HL-60 (cell line): ENCODE measurements around the gene PDE6B.

Source experiments
- DNase-seq, 2 experiments: peaks; one replicate each; pipeline ENCODE4 v3.0.0-alpha.2; 2010 to 2020; ENCODE audit warnings: low read depth in 1 of 2, low spot score in 1 of 2
- H3K27ac ChIP-seq: fragments of 250-450 bp; sonication (Bioruptor Pico); replicated peaks from 2 replicates; pipeline ENCODE4 v1.5.1; 2020; ENCODE audit warnings: mild to moderate bottlenecking, moderate library complexity
- H3K27me3 ChIP-seq: fragments of 250-450 bp; sonication (Bioruptor Pico); 2 replicates; pipeline ENCODE4 v1.5.1; 2021; ENCODE audit warnings: mild to moderate bottlenecking, moderate library complexity; ENCODE audit not compliant: insufficient read depth, poor library complexity, severe bottlenecking
- H3K4me3 ChIP-seq: replicated peaks from 2 replicates; pipeline ENCODE4 v1.5.1; 2011; ENCODE audit warnings: mild to moderate bottlenecking, control low read depth, low read length; ENCODE audit not compliant: insufficient read depth
- CTCF ChIP-seq: IDR thresholded peaks from one replicate; pipeline ENCODE4 v1.5.1; 2011; ENCODE audit warnings: low read length, control low read depth, inconsistent platforms; ENCODE audit not compliant: insufficient read depth
- GABPA ChIP-seq: IDR thresholded peaks from 2 replicates; pipeline ENCODE4 v1.6.1; 2012; ENCODE audit warnings: low read depth
- POLR2AphosphoS5 ChIP-seq: IDR thresholded peaks from 2 replicates; pipeline ENCODE4 v1.6.1; 2012; ENCODE audit warnings: low read depth
- REST ChIP-seq: IDR thresholded peaks from 2 replicates; pipeline ENCODE4 v1.6.1; 2012; ENCODE audit warnings: low read depth; ENCODE audit not compliant: insufficient replicate concordance
- SPI1 ChIP-seq: IDR thresholded peaks from 2 replicates; pipeline ENCODE4 v1.6.1; 2012; ENCODE audit warnings: low read depth, mild to moderate bottlenecking, borderline replicate concordance

The PDE6B gene

GRCh38 chr4:658681-659667 is 33.6 kb downstream of the PDE6B start:
- H3K27ac ChIP-seq, result no peak overlapping the region
- DNase-seq, result no peak
- TF ChIP-seq REST (no peak), SPI1 (no peak), CTCF (no peak), GABPA (no peak), POLR2AphosphoS5 (no peak)
- peaks cover 6% of the 10 kb centered on the region for H3K27me3 ChIP-seq
- H3K4me3 ChIP-seq, result no peak overlapping the region

- DNase-seq, result no peak
- Histone ChIP-seq H3K27me3 (peaks cover 10% of the 10 kb centered on the region), H3K27ac (no peak overlapping the region), H3K4me3 (no peak overlapping the region)
- TF ChIP-seq GABPA, result no peak
- TF ChIP-seq POLR2AphosphoS5, result no peak
- TF ChIP-seq SPI1, result no peak
- no peak for TF ChIP-seq CTCF
- no peak for TF ChIP-seq REST
These were observed 34.5 kb downstream of the PDE6B start for GRCh38 chr4:659851-660250.

- no peak for DNase-seq
- TF ChIP-seq GABPA (no peak), REST (no peak), CTCF (no peak), SPI1 (no peak), POLR2AphosphoS5 (no peak)
- Histone ChIP-seq H3K27ac (no peak overlapping the region), H3K4me3 (no peak overlapping the region), H3K27me3 (peaks cover 10% of the 10 kb centered on the region)
These were observed 35.0 kb downstream of the PDE6B start for GRCh38 chr4:660401-660800.
